Measurements from ENCODE around the gene SOX1. TPM values are rescaled to one million over a fixed set of nuclear protein-coding genes. Genes with fewer than 3 reads are reported as not detected.

Gene SOX1
- total and polyA plus RNA-seq, 10 donors, result not detected

- no peak for TF ChIP-seq POLR2A (IDR thresholded peaks at IDR 0.05)
- TF ChIP-seq, protein P1, sequence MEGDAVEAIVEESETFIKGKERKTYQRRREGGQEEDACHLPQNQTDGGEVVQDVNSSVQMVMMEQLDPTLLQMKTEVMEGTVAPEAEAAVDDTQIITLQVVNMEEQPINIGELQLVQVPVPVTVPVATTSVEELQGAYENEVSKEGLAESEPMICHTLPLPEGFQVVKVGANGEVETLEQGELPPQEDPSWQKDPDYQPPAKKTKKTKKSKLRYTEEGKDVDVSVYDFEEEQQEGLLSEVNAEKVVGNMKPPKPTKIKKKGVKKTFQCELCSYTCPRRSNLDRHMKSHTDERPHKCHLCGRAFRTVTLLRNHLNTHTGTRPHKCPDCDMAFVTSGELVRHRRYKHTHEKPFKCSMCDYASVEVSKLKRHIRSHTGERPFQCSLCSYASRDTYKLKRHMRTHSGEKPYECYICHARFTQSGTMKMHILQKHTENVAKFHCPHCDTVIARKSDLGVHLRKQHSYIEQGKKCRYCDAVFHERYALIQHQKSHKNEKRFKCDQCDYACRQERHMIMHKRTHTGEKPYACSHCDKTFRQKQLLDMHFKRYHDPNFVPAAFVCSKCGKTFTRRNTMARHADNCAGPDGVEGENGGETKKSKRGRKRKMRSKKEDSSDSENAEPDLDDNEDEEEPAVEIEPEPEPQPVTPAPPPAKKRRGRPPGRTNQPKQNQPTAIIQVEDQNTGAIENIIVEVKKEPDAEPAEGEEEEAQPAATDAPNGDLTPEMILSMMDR (IDR thresholded peaks at IDR 0.05 in 8 of 11, conservative IDR thresholded peaks at IDR 0.05 in 3 of 11), result no peak
- no peak for TF ChIP-seq POLR2AphosphoS5 (IDR thresholded peaks at IDR 0.05)
- Histone ChIP-seq H3K27me3 (replicated peaks in 1 of 7) (peaks cover 0 to 89% (median 26%) of the 10 kb centered on the region in 7 donors), H3K36me3 (no peaks in the 10 kb centered on the region), H3K27ac (no peak overlapping the region), H3K4me1 (peaks cover 0 to 2% (median 0%) of the 10 kb centered on the region in 6 donors), H3K4me3 (no peak overlapping the region), H3K9me3 (no peaks in the 10 kb centered on the region)
- DNase-seq, result no peak
- intact Hi-C loops (cut with DNase I; ENCODE audit: low total_unique reads), result no loop called here
- 60 to 65% (median 63%) methylated on average over 10 of the region's 10 CpGs for WGBS, 5 donors
Measured at GRCh38 chr13:112111239-112111857, 44.4 kb downstream of the SOX1 start.

- 80 to 88% (median 84%) methylated on average over 15 of the region's 15 CpGs for WGBS, 5 donors
- intact Hi-C loops (cut with DNase I; ENCODE audit: low total_unique reads), result no loop called here
- no peak overlapping the region for H3K4me3 ChIP-seq
- no peaks in the 10 kb centered on the region for H3K9me3 ChIP-seq
- H3K27me3 ChIP-seq (replicated peaks in 1 of 7), result peaks cover 0 to 89% (median 12%) of the 10 kb centered on the region in 7 donors
- H3K36me3 ChIP-seq, result no peaks in the 10 kb centered on the region
- H3K27ac ChIP-seq, result no peak overlapping the region
- DNase-seq, result no peak
- TF ChIP-seq POLR2A (IDR thresholded peaks at IDR 0.05) (no peak), POLR2AphosphoS5 (IDR thresholded peaks at IDR 0.05) (no peak)
- TF ChIP-seq, protein P1 (IDR thresholded peaks at IDR 0.05 in 8 of 11, conservative IDR thresholded peaks at IDR 0.05 in 3 of 11), result no peak
- no peaks in the 10 kb centered on the region for H3K4me1 ChIP-seq
Measured at GRCh38 chr13:112112534-112113276, 45.8 kb downstream of the SOX1 start.

- H3K4me1 ChIP-seq, result no peaks in the 10 kb centered on the region
- no peaks in the 10 kb centered on the region for H3K9me3 ChIP-seq
- TF ChIP-seq POLR2A (IDR thresholded peaks at IDR 0.05) (no peak), POLR2AphosphoS5 (IDR thresholded peaks at IDR 0.05) (no peak)
- TF ChIP-seq, protein P1 (IDR thresholded peaks at IDR 0.05 in 8 of 11, conservative IDR thresholded peaks at IDR 0.05 in 3 of 11), result no peak
- intact Hi-C loops (cut with DNase I; ENCODE audit: low total_unique reads), result no loop called here
- H3K27ac ChIP-seq, result no peak overlapping the region
- H3K4me3 ChIP-seq, result no peak overlapping the region
- peaks cover 0 to 89% (median 6%) of the 10 kb centered on the region in 7 donors for H3K27me3 ChIP-seq (replicated peaks in 1 of 7)
- 60 to 73% (median 69%) methylated on average over 7 of the region's 7 CpGs for WGBS, 5 donors
- DNase-seq, result no peak
- no peaks in the 10 kb centered on the region for H3K36me3 ChIP-seq
Measured at GRCh38 chr13:112113348-112113747, 46.4 kb downstream of the SOX1 start.

- 57 to 72% (median 66%) methylated on average over 4 of the region's 4 CpGs for WGBS, 5 donors
Measured at GRCh38 chr13:112113851-112114250, 46.9 kb downstream of the SOX1 start.

More at GRCh38 chr13:112113851-112114250, 46.9 kb downstream of the SOX1 start:
- no peaks in the 10 kb centered on the region for H3K36me3 ChIP-seq
- DNase-seq, result no peak
- no peak overlapping the region for H3K27ac ChIP-seq
- no peaks in the 10 kb centered on the region for H3K9me3 ChIP-seq
- H3K27me3 ChIP-seq (replicated peaks in 1 of 7), result peaks cover 0 to 89% (median 5%) of the 10 kb centered on the region in 7 donors
- H3K4me1 ChIP-seq, result no peaks in the 10 kb centered on the region
- intact Hi-C loops (cut with DNase I; ENCODE audit: low total_unique reads), result no loop called here
- no peak overlapping the region for H3K4me3 ChIP-seq
- TF ChIP-seq POLR2A (IDR thresholded peaks at IDR 0.05), result no peak
- TF ChIP-seq, protein P1 (IDR thresholded peaks at IDR 0.05 in 8 of 11, conservative IDR thresholded peaks at IDR 0.05 in 3 of 11), result no peak
- TF ChIP-seq POLR2AphosphoS5 (IDR thresholded peaks at IDR 0.05), result no peak
